Lung (tissue), 12 donors: ENCODE results near the gene NOL8. TPM values are rescaled to one million over a fixed set of nuclear protein-coding genes. Genes with fewer than 3 reads are reported as not detected.

Source experiments
- ATAC-seq: fragments of 200-7000 bp; cut with Tn5 transposase; one replicate; pipeline ENCODE4 v1.9.1; 2020; ENCODE audit warnings: moderate number of reproducible peaks; ENCODE audit not compliant: insufficient read depth, low FRiP score
- DNase-seq, 3 donors: peaks; one replicate each; pipeline ENCODE4 v3.0.0-alpha.2; 2013 to 2017
- H3K27ac ChIP-seq, 2 donors: one replicate each; pipeline ENCODE4 v1.5.1; 2013; ENCODE audit warnings: mild to moderate bottlenecking in 2 of 2, moderate library complexity in 2 of 2, control low read depth in 1 of 2, inconsistent platforms in 1 of 2, low read depth in 1 of 2, low read length in 1 of 2
- H3K27me3 ChIP-seq, 3 donors: one replicate each; pipeline ENCODE4 v1.5.1; 2013; ENCODE audit warnings: low read length in 2 of 3; ENCODE audit not compliant: control insufficient read depth in 3 of 3, insufficient read depth in 3 of 3
- H3K36me3 ChIP-seq, 4 donors: one replicate each; pipeline ENCODE4 v1.5.1; 2013; ENCODE audit warnings: low read length in 4 of 4, mild to moderate bottlenecking in 1 of 4, moderate library complexity in 1 of 4; ENCODE audit not compliant: control insufficient read depth in 4 of 4, insufficient read depth in 4 of 4
- H3K4me1 ChIP-seq, 5 donors: one replicate each; pipeline ENCODE4 v1.5.1; 2013; ENCODE audit warnings: low read length in 5 of 5, mild to moderate bottlenecking in 2 of 5, moderate library complexity in 1 of 5; ENCODE audit not compliant: control insufficient read depth in 5 of 5, insufficient read depth in 5 of 5
- H3K4me3 ChIP-seq: one replicate; pipeline ENCODE4 v1.5.1; 2013; ENCODE audit warnings: mild to moderate bottlenecking, control low read depth, moderate library complexity
- H3K9ac ChIP-seq, 2 donors: one replicate each; pipeline ENCODE4 v1.5.1; 2013; ENCODE audit warnings: low read length in 2 of 2, control low read depth in 1 of 2; ENCODE audit not compliant: insufficient read depth in 1 of 2
- H3K9me3 ChIP-seq, 4 donors: one replicate each; pipeline ENCODE4 v1.5.1; 2013; ENCODE audit warnings: low read length in 3 of 4, mild to moderate bottlenecking in 1 of 4, moderate library complexity in 1 of 4; ENCODE audit not compliant: control insufficient read depth in 4 of 4, insufficient read depth in 3 of 4
- CTCF ChIP-seq: IDR thresholded peaks from 2 replicates; pipeline ENCODE4 v1.5.1; 2012; ENCODE audit warnings: mild to moderate bottlenecking; ENCODE audit errors: control extremely low read depth, extremely low read depth
- WGBS, 2 donors: extraction: QIAGEN DNeasy Blood & Tissue Kit; methylation state at CpG; one replicate each; pipeline ENCODE4 v1.1.7; 2013; 5-methylcytosine and 5-hydroxymethylcytosine counted together
- polyA plus RNA-seq, 2 donors: library from polyadenylated mRNA; stranded (reverse); fragments of 200-250 nt; gene quantifications; one replicate each; pipeline ENCODE4 v1.2.1, GENCODE V29; 2013
- total RNA-seq, 2 donors: library from RNA; depleted of rRNA in 1 of 2; stranded (reverse); fragments of >200 nt in 1 of 2; gene quantifications; one replicate each; pipeline ENCODE4 v1.2.1, GENCODE V29; 2014 to 2021
- donor health status: control.
- donor health status: control.
- donor health status: Bipolar disorder and iron deficiency.
- donor health status: healthy.
- donor health status: DM: yes; HTN: yes; CAD: no.

Gene NOL8
- total and polyA plus RNA-seq, 4 donors: 14.1 to 42.0 (median 26.3) TPM

- Histone ChIP-seq H3K27ac (peak overlapping the region in 1 of 2 donors; percentile 80), H3K9ac (no peak overlapping the region), H3K4me1 (peaks cover 0 to 7% (median 0%) of the 10 kb centered on the region in 5 donors), H3K27me3 (no peaks in the 10 kb centered on the region), H3K9me3 (no peaks in the 10 kb centered on the region), H3K4me3 (no peak overlapping the region), H3K36me3 (peaks cover 28 to 46% (median 34%) of the 10 kb centered on the region in 4 donors)
- ATAC-seq (no peak), DNase-seq (no peak)
- 71 to 75% methylated on average over 2 of the region's 2 CpGs for WGBS, 2 donors
- TF ChIP-seq CTCF: no peak
Observed at GRCh38 chr9:92313624-92314012, 11.5 kb downstream of the NOL8 start.

GRCh38 chr9:92312887-92313623 lies 12.1 kb downstream of the NOL8 start:
- whole genome bisulfite sequencing, 2 donors: 41 to 55% methylated on average over 6 of the region's 6 CpGs
- H3K4me3 ChIP-seq: no peak overlapping the region
- ATAC-seq (no peak), DNase-seq (no peak)
- peaks cover 29 to 51% (median 35%) of the 10 kb centered on the region in 4 donors for H3K36me3 ChIP-seq
- no peak for TF ChIP-seq CTCF
- no peaks in the 10 kb centered on the region for H3K9me3 ChIP-seq
- H3K4me1 ChIP-seq: peaks cover 0 to 7% (median 0%) of the 10 kb centered on the region in 5 donors
- no peak overlapping the region for H3K9ac ChIP-seq
- peak overlapping the region in 1 of 2 donors; percentile 80 for H3K27ac ChIP-seq
- H3K27me3 ChIP-seq: no peaks in the 10 kb centered on the region

- no peaks in the 10 kb centered on the region for H3K9me3 ChIP-seq
- peaks cover 0 to 7% (median 0%) of the 10 kb centered on the region in 5 donors for H3K4me1 ChIP-seq
- no peak for ATAC-seq
- H3K27me3 ChIP-seq: no peaks in the 10 kb centered on the region
- no peak overlapping the region for H3K4me3 ChIP-seq
- 93 to 97% methylated on average over 3 of the region's 3 CpGs for WGBS, 2 donors
- no peak overlapping the region for H3K9ac ChIP-seq
- H3K36me3 ChIP-seq: peaks cover 26 to 55% (median 29%) of the 10 kb centered on the region in 4 donors
- TF ChIP-seq CTCF: no peak
- DNase-seq: no peak
- H3K27ac ChIP-seq: no peak overlapping the region
Observed at GRCh38 chr9:92310562-92310961, 14.6 kb downstream of the NOL8 start.
